ENCODE measurements around the gene TCF15.
"Not testable (repeated sequence)": the region's sequence is repeated elsewhere in the genome, so short reads cannot be mapped to it uniquely, and the experiment has no call there.

TCF15 gene

DNA sequence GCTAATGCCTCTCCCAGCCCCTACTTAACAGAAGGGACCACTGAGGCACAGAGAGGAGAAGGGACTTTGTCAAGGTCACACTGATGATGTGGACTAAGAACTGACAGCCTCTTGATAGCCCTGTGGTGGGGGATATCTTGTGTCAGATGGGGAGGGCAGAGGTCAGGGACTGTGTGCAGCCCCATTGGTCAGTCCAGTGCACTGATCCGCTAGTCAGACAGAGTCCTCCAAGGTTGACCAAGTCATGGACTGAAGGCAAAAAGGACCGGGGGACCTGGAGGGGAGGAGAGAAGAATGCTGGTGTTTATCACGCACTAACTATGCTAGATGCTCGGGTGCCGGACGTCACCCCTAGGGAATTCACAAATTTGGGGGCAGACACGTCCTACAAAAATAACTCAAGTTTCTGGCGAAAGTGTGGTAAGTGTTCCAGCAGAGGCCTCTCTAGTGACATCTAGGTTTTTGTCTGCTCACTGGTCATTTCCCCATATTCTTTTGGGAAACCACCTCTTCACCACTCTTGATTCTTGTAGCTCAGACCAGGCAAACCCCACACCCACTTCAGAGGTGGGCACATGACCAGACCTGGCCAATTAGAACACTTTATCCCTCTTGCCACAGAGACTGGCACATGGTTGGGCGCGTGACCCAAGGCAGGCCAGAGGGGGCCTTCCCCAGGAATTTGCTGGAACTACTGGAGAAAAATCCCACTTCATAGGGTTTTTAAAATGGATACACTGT is 21.0 kb downstream of the TCF15 start:
- H3K4me3 Mint-ChIP-seq: no peak overlapping the region
- H3K4me1 Mint-ChIP-seq: peaks cover 3% of the 10 kb centered on the region
- H3K36me3 Mint-ChIP-seq (ENCODE audit: low read depth): no peaks in the 10 kb centered on the region
- ATAC-seq (no peak), DNase-seq (no peak)
- no peak overlapping the region for H3K27ac Mint-ChIP-seq
- H3K27me3 Mint-ChIP-seq: peaks cover 25% of the 10 kb centered on the region
- no peaks in the 10 kb centered on the region for H3K9me3 Mint-ChIP-seq

- no peak overlapping the region for H3K4me3 Mint-ChIP-seq
- H3K9me3 Mint-ChIP-seq: no peaks in the 10 kb centered on the region
- peaks cover 24% of the 10 kb centered on the region for H3K27me3 Mint-ChIP-seq
- no peak overlapping the region for H3K27ac Mint-ChIP-seq
- no peaks in the 10 kb centered on the region for H3K36me3 Mint-ChIP-seq (ENCODE audit: low read depth)
- DNase-seq: no peak
- H3K4me1 Mint-ChIP-seq: peaks cover 3% of the 10 kb centered on the region
- ATAC-seq: no peak
Measured at GRCh38 chr20:588476-588875, 21.6 kb downstream of the TCF15 start.

DNA sequence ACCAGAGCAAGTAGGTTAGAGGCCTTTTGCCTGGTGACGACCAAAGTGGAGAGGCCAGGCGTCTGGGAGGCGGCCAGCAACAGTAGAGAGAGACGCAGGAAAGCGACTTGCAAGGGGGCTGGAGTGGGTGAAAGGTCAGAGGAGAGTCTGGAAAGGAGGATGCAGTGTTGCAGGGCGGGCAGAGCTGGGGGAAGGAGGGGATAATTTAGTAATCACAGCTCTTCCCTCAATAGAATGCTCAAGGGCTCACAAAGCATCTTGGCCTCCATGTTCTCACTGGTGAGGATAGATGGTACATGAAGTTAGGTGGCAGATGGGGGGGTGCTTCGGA is 25.2 kb downstream of the TCF15 start:
- Mint-ChIP-seq H3K27me3 (peaks cover 16% of the 10 kb centered on the region), H3K27ac (no peak overlapping the region), H3K4me1 (no peaks in the 10 kb centered on the region), H3K9me3 (no peaks in the 10 kb centered on the region), H3K4me3 (no peak overlapping the region), H3K36me3 (ENCODE audit: low read depth) (no peaks in the 10 kb centered on the region)
- no peak for ATAC-seq
- no peak for DNase-seq

- H3K9me3 Mint-ChIP-seq: no peaks in the 10 kb centered on the region
- H3K27me3 Mint-ChIP-seq: peaks cover 15% of the 10 kb centered on the region
- H3K4me3 Mint-ChIP-seq: no peak overlapping the region
- no peaks in the 10 kb centered on the region for H3K36me3 Mint-ChIP-seq (ENCODE audit: low read depth)
- no peaks in the 10 kb centered on the region for H3K4me1 Mint-ChIP-seq
- H3K27ac Mint-ChIP-seq: no peak overlapping the region
- DNase-seq (peak; percentile 14), ATAC-seq (peak; percentile 97)
Measured at GRCh38 chr20:584161-584970, 25.7 kb downstream of the TCF15 start.

GRCh38 chr20:582204-582603 is 27.9 kb downstream of the TCF15 start:
- Mint-ChIP-seq H3K4me3 (no peak overlapping the region), H3K36me3 (ENCODE audit: low read depth) (no peaks in the 10 kb centered on the region), H3K9me3 (no peaks in the 10 kb centered on the region), H3K27ac (no peak overlapping the region), H3K4me1 (no peaks in the 10 kb centered on the region), H3K27me3 (peaks cover 10% of the 10 kb centered on the region)
- no peak for ATAC-seq
- DNase-seq: no peak

GRCh38 chr20:578940-579690 is 31.0 kb downstream of the TCF15 start:
- H3K27me3 Mint-ChIP-seq; H3K4me3 Mint-ChIP-seq; DNase-seq; H3K27ac Mint-ChIP-seq; ATAC-seq; H3K36me3 Mint-ChIP-seq (ENCODE audit: low read depth); H3K9me3 Mint-ChIP-seq; H3K4me1 Mint-ChIP-seq: not testable (repeated sequence)

DNA sequence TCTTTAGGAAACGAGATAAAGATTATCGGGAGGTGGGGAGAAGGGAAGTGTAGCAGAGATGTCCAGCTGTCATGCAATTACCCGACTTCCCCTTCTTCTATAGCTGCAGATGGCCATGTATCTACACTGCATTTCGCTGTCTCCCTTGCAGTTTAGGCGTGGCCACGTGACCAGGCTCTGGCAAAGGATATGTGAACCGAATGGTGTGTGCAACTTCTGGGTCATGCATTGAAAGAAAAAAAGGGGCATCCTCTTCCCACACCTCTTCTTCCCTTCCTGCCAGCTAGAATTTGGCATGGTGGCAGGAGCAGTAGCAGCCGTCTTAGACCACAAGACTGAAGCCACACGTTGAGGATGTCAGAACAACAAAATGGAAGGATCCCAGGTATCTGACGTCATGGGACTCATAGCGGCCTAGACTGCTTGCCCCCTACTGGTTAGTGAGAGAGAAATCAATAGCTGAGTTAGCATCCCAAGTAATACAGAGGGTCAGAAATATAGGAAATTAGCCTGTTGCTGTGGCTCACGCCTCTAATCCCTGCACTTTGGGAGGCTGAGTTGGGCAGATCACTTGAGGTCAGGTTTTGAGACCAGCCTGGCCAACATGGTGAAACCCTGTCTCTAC is 32.8 kb downstream of the TCF15 start:
- Mint-ChIP-seq H3K4me1 (no peaks in the 10 kb centered on the region), H3K4me3 (no peak overlapping the region), H3K27me3 (peaks cover 21% of the 10 kb centered on the region), H3K27ac (no peak overlapping the region), H3K9me3 (no peaks in the 10 kb centered on the region), H3K36me3 (ENCODE audit: low read depth) (no peaks in the 10 kb centered on the region)
- DNase-seq (no peak), ATAC-seq (no peak)

- Mint-ChIP-seq H3K36me3 (ENCODE audit: low read depth) (no peaks in the 10 kb centered on the region), H3K27me3 (peaks cover 27% of the 10 kb centered on the region), H3K4me1 (no peaks in the 10 kb centered on the region), H3K27ac (no peak overlapping the region), H3K4me3 (no peak overlapping the region), H3K9me3 (no peaks in the 10 kb centered on the region)
- ATAC-seq (no peak), DNase-seq (no peak)
Measured at GRCh38 chr20:576156-576555, 34.0 kb downstream of the TCF15 start.

DNA sequence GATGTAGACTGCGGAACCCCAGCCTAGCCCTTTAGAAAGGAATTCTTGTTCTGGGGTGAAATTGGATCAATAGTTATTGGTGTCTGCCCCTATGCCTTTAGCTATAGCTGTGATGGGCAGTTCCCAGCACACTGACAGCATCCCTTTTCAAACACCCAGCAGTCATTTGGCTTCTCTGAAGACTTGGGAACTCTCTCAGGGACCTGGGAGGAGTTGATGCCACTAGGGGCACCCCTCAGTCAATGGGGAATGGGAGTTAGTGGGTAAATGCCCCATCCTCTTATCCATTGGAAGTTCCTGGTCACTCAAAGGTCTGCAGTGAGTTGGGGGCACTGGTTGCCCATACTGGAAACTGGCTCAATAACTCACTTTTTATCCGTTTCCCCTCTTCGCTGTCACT is 34.9 kb downstream of the TCF15 start:
- Mint-ChIP-seq H3K27me3 (peaks cover 29% of the 10 kb centered on the region), H3K27ac (no peak overlapping the region), H3K36me3 (ENCODE audit: low read depth) (no peaks in the 10 kb centered on the region), H3K4me1 (no peaks in the 10 kb centered on the region), H3K9me3 (no peaks in the 10 kb centered on the region), H3K4me3 (no peak overlapping the region)
- DNase-seq (no peak), ATAC-seq (no peak)

DNA sequence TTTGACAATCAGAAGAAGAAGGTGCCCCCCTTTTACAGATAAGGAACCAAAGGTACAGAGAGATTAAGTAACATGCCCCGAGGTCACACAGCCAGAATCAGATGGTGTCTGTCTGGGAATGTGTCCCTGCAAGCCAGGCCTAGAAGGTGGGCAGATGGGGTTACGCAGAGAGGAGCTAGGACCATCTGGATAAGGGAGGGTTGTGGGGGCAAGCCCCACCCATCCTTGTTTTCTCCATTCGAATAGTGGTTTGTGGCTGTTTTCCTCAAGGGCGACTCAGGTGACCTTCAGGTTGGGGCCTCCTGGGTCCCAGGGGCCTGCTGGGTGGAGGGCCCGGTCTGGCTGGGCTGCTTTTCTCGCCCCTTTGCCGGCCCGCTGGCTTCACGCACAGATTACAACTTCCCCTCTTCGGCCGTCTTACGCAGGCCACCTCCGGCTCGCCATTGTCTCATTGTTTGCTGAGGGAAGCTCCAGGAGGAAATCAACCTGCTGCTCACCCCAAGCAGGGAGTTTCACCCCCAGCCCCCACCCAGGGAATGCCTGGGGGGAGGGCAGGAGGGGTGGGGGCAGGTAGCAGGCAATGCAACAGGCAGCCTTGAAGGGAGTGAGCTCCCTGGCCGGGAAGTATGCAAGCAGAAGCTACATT is 35.7 kb downstream of the TCF15 start:
- H3K36me3 Mint-ChIP-seq (ENCODE audit: low read depth): no peaks in the 10 kb centered on the region
- no peak overlapping the region for H3K27ac Mint-ChIP-seq
- H3K4me3 Mint-ChIP-seq: no peak overlapping the region
- no peaks in the 10 kb centered on the region for H3K9me3 Mint-ChIP-seq
- no peaks in the 10 kb centered on the region for H3K4me1 Mint-ChIP-seq
- no peak for ATAC-seq
- no peak for DNase-seq
- H3K27me3 Mint-ChIP-seq: peaks cover 29% of the 10 kb centered on the region

- Mint-ChIP-seq H3K27ac (no peak overlapping the region), H3K27me3 (peaks cover 33% of the 10 kb centered on the region)
- no peak for ATAC-seq
Measured at GRCh38 chr20:573414-574296, 36.5 kb downstream of the TCF15 start.

GRCh38 chr20:572727-573126 is 37.4 kb downstream of the TCF15 start:
- no peak for ATAC-seq
- H3K27ac Mint-ChIP-seq: no peak overlapping the region
- H3K9me3 Mint-ChIP-seq: no peaks in the 10 kb centered on the region
- H3K4me1 Mint-ChIP-seq: peaks cover 3% of the 10 kb centered on the region
- peaks cover 34% of the 10 kb centered on the region for H3K27me3 Mint-ChIP-seq
- no peaks in the 10 kb centered on the region for H3K36me3 Mint-ChIP-seq (ENCODE audit: low read depth)
- DNase-seq: no peak
- H3K4me3 Mint-ChIP-seq: no peak overlapping the region

More at GRCh38 chr20:573414-574296, 36.5 kb downstream of the TCF15 start:
- Mint-ChIP-seq H3K4me3 (no peak overlapping the region), H3K4me1 (peaks cover 1% of the 10 kb centered on the region), H3K36me3 (ENCODE audit: low read depth) (no peaks in the 10 kb centered on the region), H3K9me3 (no peaks in the 10 kb centered on the region)
- DNase-seq: no peak

DNA sequence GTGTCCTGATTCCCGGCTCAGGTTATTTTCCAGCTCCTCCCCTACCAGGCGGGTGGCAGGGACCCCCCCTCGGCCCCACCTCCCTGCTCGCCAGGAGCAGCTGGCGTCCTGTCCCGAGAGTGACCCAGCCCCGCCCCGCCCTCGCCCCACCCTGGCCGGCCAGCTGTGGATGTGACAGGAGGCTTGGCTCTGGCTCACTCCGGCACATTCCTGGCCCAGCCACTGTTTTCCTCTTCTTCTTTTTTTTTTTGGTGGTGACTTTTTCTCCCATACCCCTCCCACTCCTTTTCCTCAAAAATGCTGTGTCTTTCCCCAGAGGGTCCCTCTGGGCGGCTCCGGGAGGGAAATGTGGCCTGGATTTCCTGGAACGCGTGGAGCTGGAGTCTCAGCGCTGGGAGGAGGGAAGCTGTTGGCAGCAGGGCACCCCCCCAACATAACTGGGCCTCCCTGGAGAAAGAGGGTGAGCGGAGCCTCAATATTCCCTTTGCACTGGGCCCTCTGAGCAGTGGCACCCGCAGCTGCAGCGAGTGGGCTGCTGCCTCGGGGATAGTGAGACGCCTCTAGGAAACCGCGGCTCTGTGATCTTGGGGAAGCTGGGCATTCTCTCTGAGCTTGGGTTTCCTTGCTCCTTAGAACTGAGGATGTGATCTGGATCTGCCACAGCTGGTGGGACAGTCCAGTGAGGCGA is 38.2 kb downstream of the TCF15 start:
- peaks cover 3% of the 10 kb centered on the region for H3K4me1 Mint-ChIP-seq

More for the DNA sequence above, 38.2 kb downstream of the TCF15 start:
- no peak for ATAC-seq
- Mint-ChIP-seq H3K4me3 (no peak overlapping the region), H3K27ac (no peak overlapping the region), H3K9me3 (no peaks in the 10 kb centered on the region), H3K27me3 (peaks cover 40% of the 10 kb centered on the region), H3K36me3 (ENCODE audit: low read depth) (no peaks in the 10 kb centered on the region)
- DNase-seq: no peak

All from activated naive CD8-positive, alpha-beta T cell treated with anti-CD3 and anti-CD28 coated beads, Interleukin-2, amount 50 U/mL, for 24 hours (primary cell).